Measurements from ENCODE around the gene EPSTI1.
"Not testable (repeated sequence)": the region's sequence is repeated elsewhere in the genome, so short reads cannot be mapped to it uniquely, and the experiment has no call there.

The EPSTI1 gene

DNA sequence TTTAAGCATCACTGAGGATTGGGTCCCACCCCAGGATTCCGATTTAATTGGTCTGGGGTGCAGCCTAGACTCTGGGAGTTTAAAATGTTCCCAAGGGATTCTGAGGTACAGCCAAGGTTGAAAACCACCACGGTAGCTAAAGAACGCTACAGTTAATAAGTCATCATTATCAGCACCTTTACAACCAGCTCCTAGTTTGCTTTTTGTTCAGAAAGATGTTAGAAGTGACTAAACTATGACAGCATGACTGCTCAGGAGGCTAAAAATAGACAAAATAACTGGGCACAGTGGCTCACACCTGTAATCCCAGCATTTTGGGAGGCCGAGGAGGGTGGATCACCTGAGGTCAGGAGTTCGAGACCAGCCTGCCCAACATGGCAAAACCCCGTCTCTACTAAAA lies 11.7 kb upstream of the EPSTI1 start:
- no peak for DNase-seq

DNA sequence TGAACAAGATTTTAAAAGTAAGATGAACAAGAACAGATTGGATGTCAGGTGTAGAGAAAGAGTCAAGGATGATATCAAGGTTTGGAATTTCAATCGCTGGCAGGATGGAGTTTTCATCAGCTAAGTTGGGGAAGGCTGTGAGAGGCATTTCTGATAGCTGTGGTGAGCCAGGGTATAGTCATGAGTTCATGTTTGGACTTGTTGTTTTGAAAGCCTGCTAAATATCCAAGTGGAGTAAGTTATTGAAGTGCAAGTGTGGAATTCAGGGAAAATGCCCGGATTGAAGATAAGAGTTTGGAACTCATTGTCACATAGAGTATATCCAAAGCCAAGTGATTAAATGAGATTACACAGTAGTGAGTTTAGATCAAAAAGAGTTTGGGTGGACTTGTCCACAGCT lies 11.0 kb upstream of the EPSTI1 start:
- DNase-seq, result no peak

DNA sequence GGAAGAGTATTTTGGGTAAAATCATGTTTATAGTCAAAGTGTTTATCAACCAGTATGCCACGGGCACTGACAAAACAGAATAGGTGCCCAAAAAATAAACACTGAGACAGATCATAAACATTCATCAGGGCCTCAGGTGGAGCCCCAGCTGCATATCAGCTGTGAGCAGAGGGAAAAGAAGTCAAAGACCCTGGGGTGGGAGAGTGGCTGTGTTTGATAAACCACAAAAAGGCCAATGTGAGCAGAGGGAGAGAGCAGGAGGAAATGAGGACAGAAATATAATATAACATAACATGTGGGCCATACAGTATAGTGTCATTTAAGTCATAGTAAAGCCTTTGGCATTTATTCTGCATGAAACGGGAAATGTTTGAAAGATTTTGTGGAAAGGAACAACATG lies 10.0 kb upstream of the EPSTI1 start:
- no peak for DNase-seq

DNA sequence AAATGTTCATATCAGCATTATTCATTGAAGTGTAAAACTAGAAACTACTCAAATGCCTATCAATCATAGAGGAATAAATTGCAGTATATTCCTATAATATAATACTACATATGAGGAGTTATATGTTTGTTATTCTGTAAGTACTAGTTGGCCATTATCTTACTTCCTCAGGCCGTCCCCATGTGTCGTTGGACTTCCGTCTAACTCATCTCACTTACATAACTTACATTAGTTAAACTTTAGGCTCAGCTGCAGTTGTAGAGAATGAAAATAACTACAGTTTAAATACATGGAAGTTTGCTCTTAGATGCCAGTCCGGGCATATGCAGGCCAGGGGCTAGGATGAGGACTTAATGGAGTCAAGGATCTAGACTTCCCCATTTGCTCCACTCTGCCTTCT lies 8.6 kb upstream of the EPSTI1 start:
- no peak for DNase-seq

DNA sequence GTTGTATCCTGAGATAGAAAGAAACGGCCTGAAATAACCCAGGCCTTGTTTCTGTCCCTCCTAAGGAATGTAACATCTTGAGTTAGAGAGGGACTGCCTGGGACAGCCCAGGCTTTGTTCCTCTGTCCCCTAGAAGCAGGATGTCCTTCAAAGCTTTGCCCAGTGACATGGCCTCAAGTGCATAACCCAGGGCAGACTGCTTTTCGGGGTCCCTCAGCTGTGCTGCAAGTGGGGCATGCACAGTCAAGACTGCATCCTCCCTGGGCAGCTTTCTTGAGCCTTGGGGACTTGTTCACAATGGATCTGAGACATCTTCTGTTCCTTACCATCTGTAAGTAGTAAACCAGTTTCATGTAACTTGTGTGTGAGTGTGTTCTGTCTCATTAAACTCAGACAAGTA lies 7.5 kb upstream of the EPSTI1 start:
- DNase-seq, result no peak

DNA sequence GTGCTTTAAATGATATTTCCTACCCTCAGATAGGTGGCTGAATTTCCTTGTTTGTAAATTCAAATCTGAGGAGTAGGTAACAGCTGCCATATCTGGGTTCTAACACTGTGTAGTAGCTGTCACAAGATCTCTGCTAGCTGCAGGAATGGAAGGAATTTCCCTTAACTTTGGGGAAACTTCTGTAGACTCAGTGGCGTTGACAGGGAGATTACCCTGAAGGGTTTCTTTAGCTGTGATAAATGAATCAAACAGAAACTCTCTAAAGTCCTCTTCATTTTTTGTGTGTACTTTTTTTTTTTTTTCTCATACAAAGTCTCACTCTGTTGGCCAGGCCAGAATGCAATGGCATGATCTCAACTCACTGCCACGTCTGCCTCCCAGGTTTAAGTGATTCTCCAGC lies 5.3 kb upstream of the EPSTI1 start:
- no peak for DNase-seq

DNA sequence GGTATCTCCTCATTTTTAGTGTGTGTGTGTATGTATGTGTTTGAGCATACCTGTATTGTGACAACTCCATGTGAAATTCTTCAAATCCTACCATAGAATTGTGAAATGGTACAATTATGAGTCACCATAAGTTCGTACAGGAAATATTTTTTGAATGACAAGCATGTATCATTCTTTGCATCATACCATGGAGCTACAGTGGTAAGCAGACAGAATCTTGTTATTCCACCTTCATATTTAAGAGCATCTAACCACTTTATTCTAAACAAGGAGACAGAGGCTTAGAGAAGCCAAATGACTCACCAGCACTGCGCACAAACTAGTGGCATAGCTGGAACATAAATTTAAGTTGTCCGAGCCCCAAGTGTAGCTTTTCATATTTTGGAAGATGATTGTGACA lies 4.5 kb upstream of the EPSTI1 start:
- DNase-seq, result no peak

DNA sequence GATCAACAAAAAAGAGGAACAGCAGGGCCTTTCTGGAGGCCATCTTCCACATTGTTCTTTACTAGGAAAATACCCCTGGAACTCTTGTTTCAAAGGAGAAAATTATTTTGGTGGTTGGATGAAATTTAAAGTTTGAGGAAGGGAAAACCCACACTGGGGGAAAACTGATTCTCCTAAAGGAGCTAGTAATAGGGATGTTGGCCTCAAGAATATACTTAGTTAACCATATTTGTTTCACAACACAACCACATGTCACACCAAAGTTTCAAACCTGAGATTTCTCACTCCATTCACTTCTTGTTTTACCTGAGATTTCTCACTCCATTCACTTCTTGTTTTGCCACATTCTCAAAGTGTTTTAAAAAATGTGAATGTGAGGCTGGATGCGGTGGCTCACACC lies 2.8 kb upstream of the EPSTI1 start:
- no peak for DNase-seq

DNA sequence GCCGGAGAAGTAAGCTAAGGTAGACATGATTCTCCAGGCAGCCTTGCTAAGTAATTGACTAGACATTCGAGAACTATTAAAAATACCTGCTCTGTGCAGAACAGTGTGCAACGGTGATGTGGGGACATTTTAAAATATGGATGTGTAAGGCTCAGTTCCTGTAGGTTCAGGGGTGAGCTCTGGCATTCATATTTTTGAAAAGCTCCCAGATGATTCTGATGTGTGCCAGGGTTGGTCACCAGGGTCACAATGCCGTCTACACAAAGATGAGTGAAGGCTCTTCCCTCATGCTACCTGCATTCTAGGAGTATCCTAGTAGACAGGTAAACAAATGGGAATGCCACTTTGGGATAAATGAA lies 702 bp upstream of the EPSTI1 start:
- DNase-seq, result no peak

DNA sequence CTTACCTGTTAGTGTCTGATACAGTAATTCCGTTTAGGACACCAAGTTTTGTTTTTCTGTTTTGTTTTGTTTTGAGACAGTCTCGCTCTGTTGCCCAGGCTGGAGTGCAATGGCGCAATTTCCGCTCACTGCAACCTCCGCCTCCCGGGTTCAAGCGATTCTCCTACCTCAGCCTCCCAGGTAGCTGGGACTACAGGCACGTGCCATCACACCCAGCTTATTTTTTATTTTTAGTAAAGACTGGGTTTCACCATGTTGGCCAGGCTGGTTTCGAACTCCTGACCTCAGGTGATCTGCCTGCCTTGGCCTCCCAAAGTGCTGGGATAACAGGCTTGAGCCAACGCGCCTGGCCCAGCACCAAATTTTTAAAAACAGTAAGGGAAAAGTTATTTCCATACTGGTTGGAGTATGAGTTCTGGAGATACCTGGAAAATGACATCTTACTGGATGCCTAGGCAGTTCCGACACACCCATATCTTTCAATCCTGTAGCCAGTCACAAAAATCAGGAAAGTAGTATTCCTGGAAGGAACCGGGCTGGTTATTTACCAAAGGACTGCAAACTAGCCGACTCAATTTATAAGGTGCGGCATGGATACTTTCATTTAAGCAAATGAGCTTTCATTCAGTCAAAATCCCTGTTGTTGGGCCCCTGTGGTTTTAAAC lies 676 bp downstream of the EPSTI1 start:
- not testable (repeated sequence) for DNase-seq

DNA sequence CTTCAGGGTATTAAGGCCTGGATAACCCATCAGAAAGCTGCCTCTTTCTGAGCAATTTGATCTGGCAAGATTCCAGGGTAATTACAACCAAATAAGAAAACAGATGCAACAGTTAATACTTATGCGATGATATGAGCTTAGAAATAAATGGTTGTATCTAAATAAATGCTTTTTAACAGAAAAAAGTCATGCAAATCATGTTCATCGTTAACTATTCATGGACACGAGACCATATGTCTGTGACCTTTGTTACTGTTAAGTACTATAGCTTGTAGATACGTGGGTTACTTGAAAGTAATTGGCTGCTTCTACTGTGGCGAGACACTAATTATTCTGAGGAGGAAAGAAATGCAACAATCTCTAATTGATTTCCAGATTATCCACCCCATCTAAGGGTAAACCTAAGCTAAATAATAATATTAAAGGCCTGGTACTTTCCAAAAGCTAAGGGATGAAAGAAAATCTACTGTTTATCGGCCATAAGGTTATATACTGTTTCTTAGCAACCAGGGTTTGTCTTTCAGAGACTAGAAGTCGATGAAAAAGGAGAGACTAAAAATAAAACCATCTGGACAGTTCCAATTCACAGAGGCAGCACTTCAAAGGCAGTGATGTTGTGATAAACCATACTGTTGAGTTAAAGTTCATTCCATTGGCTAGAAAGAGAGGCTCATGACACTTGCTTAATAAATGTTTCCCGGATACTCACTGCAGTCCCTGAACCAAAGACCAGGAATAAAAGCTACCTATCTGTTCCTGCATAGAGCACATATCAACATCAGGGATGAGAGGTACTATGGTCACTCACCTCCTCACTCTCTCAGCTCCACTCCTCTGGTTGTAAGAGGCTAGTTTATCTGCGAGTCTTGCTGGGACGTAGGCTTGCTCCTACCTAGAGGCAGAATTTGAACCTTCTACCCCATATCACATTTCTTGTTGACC lies 1.5 kb downstream of the EPSTI1 start:
- DNase-seq, result no peak

DNA sequence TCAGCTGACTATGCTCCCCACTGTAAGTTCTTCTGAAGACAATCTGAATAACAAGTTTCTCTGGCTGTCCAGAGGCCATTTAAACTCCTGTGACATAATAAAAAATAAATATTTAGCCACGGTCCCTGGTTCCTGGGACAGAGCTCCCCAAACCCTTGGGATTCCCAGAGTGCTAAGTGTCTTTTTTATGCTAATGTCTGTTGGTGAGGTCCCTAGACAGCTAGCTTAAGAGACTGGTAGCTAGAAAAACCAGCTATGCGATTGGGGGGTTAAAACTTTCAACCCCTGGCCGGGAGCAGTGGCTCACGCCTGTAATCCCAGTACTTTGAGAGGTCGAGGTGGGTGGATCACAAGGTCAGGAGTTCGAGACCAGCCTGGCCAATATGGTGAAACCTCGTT lies 5.9 kb downstream of the EPSTI1 start:
- no peak for DNase-seq

DNA sequence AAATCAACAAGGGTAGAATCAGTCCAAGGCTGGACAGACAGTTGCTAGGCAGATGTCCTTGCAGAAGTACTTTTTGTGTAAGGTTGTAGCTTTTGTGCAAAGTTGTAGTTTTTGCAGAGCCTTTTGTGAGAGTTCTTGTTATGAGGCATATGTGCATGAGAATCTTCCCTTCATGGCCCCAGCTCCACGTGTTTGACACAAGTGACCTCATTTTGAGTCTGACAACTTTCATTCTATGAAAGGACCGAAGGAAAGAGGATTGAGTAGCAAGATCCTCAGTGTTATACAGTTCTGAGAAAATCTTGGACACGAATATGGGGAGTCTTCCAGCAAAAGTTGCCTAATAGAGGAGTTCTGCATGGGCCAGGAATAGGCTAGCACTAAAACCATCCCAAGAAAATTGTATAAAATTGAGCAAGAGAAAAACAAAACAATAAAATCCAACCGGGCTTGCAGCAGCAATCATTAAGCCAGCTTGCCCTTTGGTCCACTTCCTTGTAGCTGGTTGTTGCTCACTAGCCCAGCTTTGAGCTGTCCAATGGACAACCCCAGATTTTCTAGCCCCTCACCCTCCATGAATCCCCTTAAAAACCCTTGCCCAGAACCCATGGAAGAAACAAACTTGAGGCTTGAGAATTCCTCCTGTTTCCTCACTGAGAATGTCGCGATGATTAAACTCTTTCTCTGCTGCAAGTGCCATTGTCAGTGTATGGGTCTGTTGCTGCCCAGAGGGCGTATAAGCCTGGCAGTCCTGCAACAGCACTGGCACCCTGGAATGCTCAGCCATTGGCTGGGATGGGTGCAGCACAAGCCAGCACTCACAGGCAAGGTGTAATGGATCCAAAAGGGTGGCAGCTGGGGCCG lies 6.5 kb downstream of the EPSTI1 start:
- DNase-seq, result no peak

DNA sequence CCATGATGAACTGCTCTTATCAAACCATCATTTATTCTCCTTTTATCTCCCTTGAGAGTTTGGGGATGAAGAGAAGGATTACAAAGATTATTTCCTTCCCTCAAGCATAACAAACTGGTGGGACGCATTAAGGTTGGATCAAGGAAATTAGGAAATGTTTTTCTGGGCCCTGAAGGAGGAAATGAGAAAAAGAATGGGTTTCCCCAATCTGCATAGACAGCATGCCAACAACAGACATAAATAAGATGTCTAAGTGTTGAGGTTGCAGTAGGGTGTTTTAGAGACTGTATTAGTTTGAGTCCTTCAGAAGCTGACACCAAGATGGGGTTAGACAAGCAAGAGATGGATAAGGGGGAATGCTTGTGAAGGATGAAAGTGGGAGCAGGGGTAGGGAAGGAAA lies 7.3 kb downstream of the EPSTI1 start:
- no peak for DNase-seq

DNA sequence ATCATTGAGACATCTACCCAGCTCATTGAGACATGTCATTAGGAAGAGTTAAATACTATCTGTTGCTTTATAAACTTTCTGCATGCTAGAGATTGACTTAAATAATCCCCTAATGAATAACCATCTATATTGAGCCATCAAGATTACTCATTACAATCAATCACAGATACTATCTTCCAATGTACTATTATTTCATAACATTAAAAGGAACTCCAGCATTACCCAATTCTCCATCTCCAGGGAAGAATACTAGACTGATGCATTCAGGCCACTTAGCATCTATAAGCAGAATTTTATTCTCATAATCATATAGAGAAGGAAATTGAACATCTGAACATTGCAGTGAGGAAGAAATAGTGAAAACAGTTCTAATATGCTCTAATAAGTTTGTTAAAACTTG lies 8.0 kb downstream of the EPSTI1 start:
- DNase-seq, result no peak

DNA sequence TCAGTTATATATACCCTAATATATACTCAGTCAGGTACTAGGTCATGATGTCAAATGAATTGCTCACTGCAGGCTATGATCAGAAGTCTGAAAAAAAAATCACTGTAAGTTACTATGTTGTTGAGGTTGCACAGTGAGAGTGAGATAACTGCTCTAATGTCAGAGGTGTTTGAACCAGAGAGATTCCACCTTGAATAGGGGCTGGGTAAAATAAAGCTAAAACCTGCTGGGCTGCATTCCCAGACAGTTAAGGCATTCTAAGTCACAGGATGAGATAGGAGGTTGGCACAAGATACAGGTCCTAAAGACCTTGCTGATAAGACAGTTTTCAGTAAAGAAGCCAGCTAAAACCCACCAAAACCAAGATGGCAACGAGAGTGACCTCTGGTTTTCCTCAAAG lies 10.2 kb downstream of the EPSTI1 start:
- DNase-seq, result no peak

DNA sequence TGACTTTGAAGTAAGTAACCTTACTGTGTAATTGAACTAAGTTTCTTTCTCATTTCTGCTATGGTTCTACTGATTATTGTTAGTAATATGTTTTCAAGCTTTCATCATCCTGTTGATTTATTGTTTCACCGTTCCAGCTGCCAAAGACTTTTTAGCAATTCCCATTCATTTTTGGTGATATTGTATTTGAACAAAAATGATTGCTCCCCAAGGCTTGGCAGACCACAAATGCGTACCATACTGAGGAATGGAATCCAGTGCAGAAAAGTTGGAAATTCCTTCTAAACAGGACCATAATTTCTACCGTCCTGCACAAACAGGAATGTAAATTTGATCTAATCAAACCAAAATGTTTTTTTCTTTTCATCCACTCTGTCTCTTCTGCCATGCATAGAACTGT lies 10.7 kb downstream of the EPSTI1 start:
- DNase-seq, result no peak

DNA sequence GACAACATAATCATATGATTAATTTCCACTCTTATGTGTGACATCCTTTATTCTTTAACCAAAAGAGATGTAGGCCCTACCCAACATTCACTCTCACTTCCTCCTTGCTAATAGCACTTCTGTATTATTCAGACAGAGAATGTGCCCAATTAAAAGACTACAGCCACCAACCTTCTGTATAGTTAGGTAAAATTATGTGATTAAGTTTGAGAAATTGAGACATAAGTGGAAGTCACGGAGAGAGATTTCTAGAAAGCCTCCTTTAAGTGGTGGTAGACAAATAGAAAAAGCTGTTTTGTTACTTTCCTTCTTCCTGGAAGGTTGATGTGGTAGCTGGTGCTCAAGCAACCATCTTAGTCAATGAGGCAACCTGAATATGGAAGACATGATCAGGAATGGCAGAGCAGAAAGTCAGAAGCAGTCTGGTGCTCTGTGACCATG lies 14.8 kb downstream of the EPSTI1 start:
- no peak for DNase-seq

DNA sequence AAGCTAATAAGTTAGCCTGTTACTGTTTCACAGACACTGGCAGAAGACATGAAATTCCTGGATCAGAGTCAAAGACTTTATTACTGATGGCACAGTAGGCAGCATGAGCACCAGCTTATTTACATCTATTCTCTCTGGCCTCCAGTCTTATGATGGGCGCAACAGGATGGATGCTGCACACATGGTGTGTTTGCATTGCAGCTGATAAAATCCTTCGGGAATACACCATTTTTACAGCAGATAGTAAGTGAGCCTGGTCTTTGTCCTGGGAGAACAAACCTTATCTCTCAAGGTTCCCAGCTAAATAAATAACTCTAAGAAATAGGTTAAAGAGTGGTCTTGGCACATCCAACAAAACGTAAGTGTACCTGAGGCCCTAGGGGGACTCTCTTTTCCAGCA lies 16.0 kb downstream of the EPSTI1 start:
- no peak for DNase-seq

DNA sequence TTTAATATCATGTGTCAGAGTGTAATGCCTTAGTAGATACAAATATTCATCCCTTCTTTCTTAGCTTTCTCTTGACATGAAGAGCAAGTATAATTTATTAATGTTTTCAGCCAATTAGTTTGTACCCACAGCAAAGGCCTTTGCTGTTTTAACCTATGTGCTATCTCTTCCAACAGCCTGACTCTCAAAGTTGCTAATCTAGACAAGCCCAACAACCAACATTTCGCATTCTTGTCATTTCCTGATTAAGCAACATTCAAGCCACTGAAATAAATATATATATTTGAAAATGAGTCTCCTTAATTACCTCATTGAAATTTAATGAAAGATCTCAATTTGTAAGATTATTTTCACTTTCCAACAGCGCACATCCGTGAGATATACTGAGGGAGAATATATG lies 18.5 kb downstream of the EPSTI1 start:
- DNase-seq, result no peak

DNA sequence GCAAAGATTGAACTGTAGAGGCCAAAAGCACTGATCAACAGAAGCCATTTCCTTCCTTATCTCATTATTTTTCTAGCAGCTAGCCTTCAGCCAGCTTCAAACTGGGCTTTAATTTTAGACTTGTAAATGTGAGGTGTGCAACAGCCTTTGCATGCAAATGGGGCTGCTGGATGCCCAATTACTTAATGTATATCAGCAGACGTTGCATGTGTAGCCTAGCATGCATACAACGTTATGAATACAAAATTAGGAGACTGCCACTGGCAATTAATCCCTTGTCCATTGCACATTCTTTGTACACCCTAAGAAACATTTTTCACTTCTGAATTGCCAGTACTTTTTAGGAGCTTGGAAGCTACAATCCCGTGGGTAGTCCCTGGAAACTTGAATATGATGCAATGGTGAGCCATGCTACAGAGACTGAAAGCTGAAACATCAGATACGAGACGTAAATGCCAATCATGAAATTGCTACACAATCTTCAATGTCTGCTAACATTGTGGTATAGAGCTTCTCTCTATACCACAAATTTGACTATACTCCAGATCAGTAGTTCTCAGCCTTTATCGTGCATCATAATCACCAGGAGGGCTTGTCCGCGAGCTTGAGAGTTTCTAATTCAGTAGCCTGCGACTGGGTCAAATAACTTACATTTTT lies 20.2 kb downstream of the EPSTI1 start:
- no peak for DNase-seq

DNA sequence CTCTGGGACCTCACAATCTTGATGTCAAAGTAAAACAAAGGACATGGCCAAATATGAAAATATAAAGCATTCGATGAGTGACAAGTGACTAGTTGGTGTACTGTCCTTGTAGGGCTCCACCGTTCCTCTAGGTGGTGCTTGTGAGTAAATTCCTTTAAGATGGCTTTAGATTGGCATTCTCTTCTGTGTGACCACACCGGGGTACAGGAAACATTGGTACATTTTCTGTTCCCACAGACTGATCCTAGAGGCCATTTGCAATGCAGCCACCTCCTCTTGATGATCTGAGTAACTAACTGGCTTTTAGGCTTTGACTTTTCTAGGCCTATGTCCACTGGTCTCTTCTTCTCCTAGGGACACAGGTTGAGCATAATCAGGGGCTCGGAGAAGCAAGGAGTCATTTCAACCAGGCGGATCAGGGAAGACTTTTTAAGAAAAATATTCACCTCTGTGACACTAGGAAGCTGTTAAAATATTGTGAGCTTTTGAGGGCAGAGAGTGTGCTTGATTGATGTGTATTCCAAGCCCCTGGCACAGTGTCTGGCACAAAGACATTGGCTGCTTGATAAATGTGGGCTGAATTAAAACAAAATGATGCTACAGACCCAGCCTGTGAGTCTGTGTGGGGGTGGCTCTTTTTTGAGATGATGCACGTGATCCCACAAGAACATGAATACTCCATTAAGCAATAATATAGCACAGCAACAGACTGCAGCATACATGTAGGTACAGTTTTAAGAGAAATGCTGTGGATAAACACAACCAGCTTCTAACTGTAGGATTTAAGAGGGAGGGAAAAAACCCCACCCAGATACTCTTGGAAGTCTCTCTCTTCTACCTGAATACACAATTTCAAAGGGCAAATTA lies 21.0 kb downstream of the EPSTI1 start:
- no peak for DNase-seq

All from NCI-H187 (cell line).